Esophagus muscularis mucosa (tissue), 4 donors: Measurements from ENCODE around the gene MEOX2. TPM values are rescaled to one million over a fixed set of nuclear protein-coding genes. Genes with fewer than 3 reads are reported as not detected.

Experiments used
- DNase-seq: peaks from one replicate; pipeline ENCODE4 v3.0.0-alpha.2; 2017; ENCODE audit errors: extremely low spot score
- H3K27ac ChIP-seq, 4 donors: fragments of 200-600 bp; sonication (generic); replicated peaks in 1 of 4; 1 replicate in 3 of 4; 2 replicates in 1 of 4; pipeline ENCODE4 v1.5.1; 2016 to 2019; ENCODE audit warnings: mild to moderate bottlenecking in 1 of 4
- H3K27me3 ChIP-seq, 4 donors: fragments of 200-600 bp; sonication (generic); one replicate each; pipeline versions ENCODE4 v1.5.1 to v1.6.0; 2016 to 2019
- H3K36me3 ChIP-seq, 4 donors: fragments of 200-600 bp; sonication (generic); one replicate each; pipeline ENCODE4 v1.5.1; 2016 to 2019
- H3K4me1 ChIP-seq, 4 donors: fragments of 200-600 bp; sonication (generic); one replicate each; pipeline ENCODE4 v1.5.1; 2016 to 2019
- H3K4me3 ChIP-seq, 4 donors: fragments of 200-600 bp; sonication (generic); 1 replicate in 2 of 4; 2 replicates in 2 of 4; pipeline ENCODE4 v1.5.1; 2016 to 2019; ENCODE audit warnings: mild to moderate bottlenecking in 4 of 4, moderate library complexity in 1 of 4
- H3K9me3 ChIP-seq, 4 donors: fragments of 200-600 bp; sonication (generic); 1 replicate in 3 of 4; 2 replicates in 1 of 4; pipeline ENCODE4 v1.5.1; 2016 to 2019
- EP300 ChIP-seq: sonication (generic); formaldehyde crosslinking; IDR thresholded peaks from one replicate; pipeline ENCODE4 v1.6.1; 2017; ENCODE audit warnings: antibody characterized with exemption
- POLR2A ChIP-seq: fragments of 450-650 bp; IDR thresholded peaks from one replicate; pipeline ENCODE4 v1.6.1; 2017; ENCODE audit warnings: antibody characterized with exemption, moderate library complexity, mild to moderate bottlenecking, low read depth
- POLR2AphosphoS5 ChIP-seq, 2 donors: sonication (generic); formaldehyde crosslinking; IDR thresholded peaks; one replicate each; pipeline ENCODE4 v1.6.1; 2017; ENCODE audit warnings: antibody characterized with exemption in 2 of 2
- WGBS: methylation state at CpG from one replicate; pipeline ENCODE4 v1.1.5; 2018; 5-methylcytosine and 5-hydroxymethylcytosine counted together
- intact Hi-C: fragments of 100-400 bp; cut with DNase I; formaldehyde crosslinking; loops from one replicate; pipeline ENCODE4 v1.15.1; 2023
- total RNA-seq, 4 donors: library from RNA; depleted of rRNA; stranded (reverse); fragments of >200 nt; gene quantifications; one replicate each; pipeline versions ENCODE4 v1.1.0 to v1.2.1, GENCODE V29; 2016
- TF ChIP-seq, protein P1 (sequence below), 3 experiments: fragments of 200-600 bp in 2 of 3; fragments of 450-650 bp in 1 of 3; sonication (generic) in 2 of 3; IDR thresholded peaks; one replicate each; pipeline ENCODE4 v1.5.1; 2017 to 2019; ENCODE audit warnings: antibody characterized with exemption in 3 of 3, mild to moderate bottlenecking in 2 of 3, moderate library complexity in 1 of 3

Gene MEOX2
- total RNA-seq, 4 donors from 2014 or later = 3.6 to 32.3 (median 13.0) TPM

DNA sequence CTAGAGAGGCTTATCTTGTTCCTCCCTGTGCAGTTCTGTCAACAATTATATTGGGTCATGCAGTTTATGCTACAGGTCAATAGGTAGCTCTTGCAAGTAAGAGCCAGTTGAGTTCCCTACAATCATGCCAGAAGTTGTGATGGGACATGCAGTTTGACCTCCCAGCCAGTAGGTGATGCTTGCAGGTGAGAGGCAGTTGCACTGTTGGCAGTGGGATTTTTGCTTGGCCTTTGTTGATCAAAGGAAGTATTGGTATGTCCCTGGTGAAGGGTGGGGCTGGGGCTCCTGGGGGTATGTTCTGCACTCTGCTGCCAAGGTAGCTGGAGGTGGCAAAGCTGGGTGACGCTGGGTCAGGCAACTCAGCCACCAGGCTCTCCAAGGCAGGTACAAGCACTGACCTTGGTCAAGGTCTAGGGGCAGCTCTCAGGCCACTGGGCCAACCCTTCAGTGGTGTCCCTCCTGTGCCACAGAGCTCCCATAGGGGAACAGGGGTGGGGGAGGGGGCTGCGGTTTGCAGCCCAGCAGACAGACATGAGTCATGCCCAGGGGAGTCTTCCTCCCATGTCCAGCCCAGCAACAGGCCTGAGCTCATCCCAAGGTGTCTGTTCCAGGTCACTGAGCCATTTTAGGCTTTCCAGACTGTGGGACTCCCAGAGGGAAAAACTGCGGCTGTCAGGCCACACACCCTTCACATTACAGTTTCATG, 43.3 kb downstream of the MEOX2 start:
- H3K36me3 ChIP-seq = no peaks in the 10 kb centered on the region
- intact Hi-C loops = no loop called here
- TF ChIP-seq POLR2AphosphoS5 (IDR thresholded peaks at IDR 0.05) = no peak
- no peak for TF ChIP-seq POLR2A
- TF ChIP-seq EP300 = no peak
- TF ChIP-seq, protein P1, sequence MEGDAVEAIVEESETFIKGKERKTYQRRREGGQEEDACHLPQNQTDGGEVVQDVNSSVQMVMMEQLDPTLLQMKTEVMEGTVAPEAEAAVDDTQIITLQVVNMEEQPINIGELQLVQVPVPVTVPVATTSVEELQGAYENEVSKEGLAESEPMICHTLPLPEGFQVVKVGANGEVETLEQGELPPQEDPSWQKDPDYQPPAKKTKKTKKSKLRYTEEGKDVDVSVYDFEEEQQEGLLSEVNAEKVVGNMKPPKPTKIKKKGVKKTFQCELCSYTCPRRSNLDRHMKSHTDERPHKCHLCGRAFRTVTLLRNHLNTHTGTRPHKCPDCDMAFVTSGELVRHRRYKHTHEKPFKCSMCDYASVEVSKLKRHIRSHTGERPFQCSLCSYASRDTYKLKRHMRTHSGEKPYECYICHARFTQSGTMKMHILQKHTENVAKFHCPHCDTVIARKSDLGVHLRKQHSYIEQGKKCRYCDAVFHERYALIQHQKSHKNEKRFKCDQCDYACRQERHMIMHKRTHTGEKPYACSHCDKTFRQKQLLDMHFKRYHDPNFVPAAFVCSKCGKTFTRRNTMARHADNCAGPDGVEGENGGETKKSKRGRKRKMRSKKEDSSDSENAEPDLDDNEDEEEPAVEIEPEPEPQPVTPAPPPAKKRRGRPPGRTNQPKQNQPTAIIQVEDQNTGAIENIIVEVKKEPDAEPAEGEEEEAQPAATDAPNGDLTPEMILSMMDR (IDR thresholded peaks at IDR 0.05) = no peak
- H3K4me1 ChIP-seq = peaks cover 7 to 14% (median 8%) of the 10 kb centered on the region in 4 donors
- 93% methylated on average over 3 of the region's 3 CpGs for WGBS
- H3K4me3 ChIP-seq = no peak overlapping the region
- DNase-seq = no peak
- no peak overlapping the region for H3K27ac ChIP-seq
- H3K27me3 ChIP-seq = no peaks in the 10 kb centered on the region
- H3K9me3 ChIP-seq = no peaks in the 10 kb centered on the region

DNA sequence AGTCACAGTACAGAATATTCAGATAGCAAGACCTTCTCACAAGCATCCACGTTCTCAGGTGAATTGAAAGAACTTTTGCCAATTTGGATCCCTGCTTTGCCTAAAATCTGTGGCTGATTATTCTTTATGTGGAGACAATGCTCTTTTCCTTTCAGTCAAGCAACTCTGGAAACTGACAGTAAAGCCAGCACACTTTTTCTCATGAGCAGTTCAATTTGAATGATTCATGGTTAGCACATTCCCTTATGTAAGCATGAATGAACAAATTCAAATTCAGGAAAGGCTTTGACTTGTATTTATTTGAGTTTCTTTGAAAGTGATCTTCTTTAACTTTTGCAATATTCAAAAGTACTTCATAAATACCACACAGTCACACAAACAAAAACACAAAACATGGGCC, 57.6 kb downstream of the MEOX2 start:
- Histone ChIP-seq H3K36me3 (peaks cover 0 to 4% (median 0%) of the 10 kb centered on the region in 4 donors), H3K9me3 (no peaks in the 10 kb centered on the region), H3K27me3 (no peaks in the 10 kb centered on the region), H3K27ac (no peak overlapping the region), H3K4me3 (no peak overlapping the region), H3K4me1 (peaks cover 0 to 9% (median 2%) of the 10 kb centered on the region in 4 donors)
- no peak for TF ChIP-seq EP300
- TF ChIP-seq POLR2AphosphoS5 (IDR thresholded peaks at IDR 0.05) = no peak
- TF ChIP-seq POLR2A = no peak
- TF ChIP-seq, protein P1 (IDR thresholded peaks at IDR 0.05) = no peak
- DNase-seq = no peak
- WGBS = 35% methylated on average over 1 of the region's 1 CpG
- intact Hi-C loops = no loop called here

DNA sequence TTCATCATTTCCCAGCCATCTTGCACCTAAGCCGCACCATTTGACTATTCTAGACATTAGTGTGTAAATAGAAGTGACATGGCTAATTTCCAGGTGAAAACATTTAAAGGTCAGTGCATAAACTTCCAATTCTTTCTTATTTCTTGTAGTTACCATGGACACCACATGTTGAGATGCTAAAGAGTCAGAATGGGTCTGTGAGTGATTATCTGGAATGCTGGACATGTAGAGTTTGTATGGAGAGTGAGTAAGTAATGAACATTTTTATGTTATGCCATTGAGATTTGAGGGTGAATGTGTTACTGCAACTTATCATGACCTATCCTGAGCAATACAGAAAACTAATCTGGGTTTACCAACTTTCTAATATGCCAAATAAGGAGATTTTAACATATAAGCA, 60.4 kb downstream of the MEOX2 start:
- Histone ChIP-seq H3K27ac (no peak overlapping the region), H3K4me3 (no peak overlapping the region), H3K27me3 (no peaks in the 10 kb centered on the region), H3K4me1 (peaks cover 0 to 9% (median 2%) of the 10 kb centered on the region in 4 donors), H3K9me3 (no peaks in the 10 kb centered on the region), H3K36me3 (peaks cover 0 to 4% (median 0%) of the 10 kb centered on the region in 4 donors)
- DNase-seq = no peak
- 88% methylated on average over 1 of the region's 1 CpG for WGBS
- TF ChIP-seq, protein P1 (IDR thresholded peaks at IDR 0.05) = no peak
- TF ChIP-seq EP300 (no peak), POLR2A (no peak), POLR2AphosphoS5 (IDR thresholded peaks at IDR 0.05) (no peak)
- intact Hi-C loops = no loop called here

DNA sequence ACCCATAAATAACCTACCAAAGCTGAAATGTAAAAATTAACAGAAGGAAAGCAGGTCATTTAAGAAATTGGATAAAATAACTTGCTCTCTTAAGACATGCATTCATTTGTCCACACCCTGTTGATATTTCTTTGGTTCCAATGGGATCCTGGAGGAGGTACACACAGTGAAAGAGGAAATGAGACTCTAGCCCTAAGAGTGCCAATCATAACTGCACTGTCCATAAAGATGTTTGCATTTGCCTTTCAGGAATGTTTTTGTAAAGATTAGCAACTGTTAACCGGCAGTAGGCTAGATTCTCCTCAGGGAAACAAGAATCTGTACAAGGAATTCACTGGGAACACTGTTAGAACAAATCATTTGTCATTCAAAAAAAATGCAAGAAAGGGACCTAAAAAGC, 61.0 kb downstream of the MEOX2 start:
- no peaks in the 10 kb centered on the region for H3K27me3 ChIP-seq
- no peaks in the 10 kb centered on the region for H3K9me3 ChIP-seq
- TF ChIP-seq, protein P1 (IDR thresholded peaks at IDR 0.05) = no peak
- TF ChIP-seq EP300 (no peak), POLR2AphosphoS5 (IDR thresholded peaks at IDR 0.05) (no peak), POLR2A (no peak)
- intact Hi-C loops = no loop called here
- H3K27ac ChIP-seq = no peak overlapping the region
- 88% methylated on average over 1 of the region's 1 CpG for WGBS
- H3K4me1 ChIP-seq = peaks cover 0 to 9% (median 2%) of the 10 kb centered on the region in 4 donors
- peaks cover 0 to 4% (median 0%) of the 10 kb centered on the region in 4 donors for H3K36me3 ChIP-seq
- no peak for DNase-seq
- H3K4me3 ChIP-seq = no peak overlapping the region
